ENCODE results near the gene SPATS2.

- TF ChIP-seq CTCF (IDR thresholded peaks at IDR 0.05; ENCODE audit: low read length) (no peak), EZH2 (IDR thresholded peaks at IDR 0.05; ENCODE audit: borderline replicate concordance, low read length) (no peak)
These were observed 181.2 kb downstream of the SPATS2 start for GRCh38 chr12:49548481-49548821.

Data from OCI-LY1 (cell line).